NOMO-1 treated with dmso at 0.1 percent for 144 hours (cell line): ENCODE results near the gene CLIC4.
A peak's percentile ranks its signal among the peaks of the same experiment; 100 is the strongest.

Experiments
- DNase-seq: peaks from one replicate; lab custom pipeline; 2025; ENCODE audit not compliant: unreplicated experiment; lab: John Stamatoyannopoulos, UW

CLIC4 gene

DNA sequence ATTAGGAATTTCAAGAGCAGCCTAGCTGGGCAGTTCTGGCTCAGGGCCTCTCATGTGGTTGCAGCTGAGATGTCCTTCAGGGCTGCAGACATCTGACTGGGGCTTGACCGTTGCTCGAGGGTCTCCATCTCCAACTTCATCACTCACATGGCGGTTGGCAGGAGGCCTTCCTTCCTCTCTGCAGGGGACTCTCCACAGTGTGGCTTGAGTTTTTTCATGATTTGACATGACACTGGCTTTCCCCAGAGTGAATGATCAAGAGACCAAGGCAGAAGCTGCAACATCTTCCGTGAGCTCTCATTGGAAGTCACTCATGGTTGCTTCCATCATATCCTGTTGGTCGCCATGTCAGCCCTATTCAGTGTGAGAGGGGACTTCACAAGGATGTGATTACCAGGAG is 110.2 kb downstream of the CLIC4 start:
- DNase-seq, result no peak

DNA sequence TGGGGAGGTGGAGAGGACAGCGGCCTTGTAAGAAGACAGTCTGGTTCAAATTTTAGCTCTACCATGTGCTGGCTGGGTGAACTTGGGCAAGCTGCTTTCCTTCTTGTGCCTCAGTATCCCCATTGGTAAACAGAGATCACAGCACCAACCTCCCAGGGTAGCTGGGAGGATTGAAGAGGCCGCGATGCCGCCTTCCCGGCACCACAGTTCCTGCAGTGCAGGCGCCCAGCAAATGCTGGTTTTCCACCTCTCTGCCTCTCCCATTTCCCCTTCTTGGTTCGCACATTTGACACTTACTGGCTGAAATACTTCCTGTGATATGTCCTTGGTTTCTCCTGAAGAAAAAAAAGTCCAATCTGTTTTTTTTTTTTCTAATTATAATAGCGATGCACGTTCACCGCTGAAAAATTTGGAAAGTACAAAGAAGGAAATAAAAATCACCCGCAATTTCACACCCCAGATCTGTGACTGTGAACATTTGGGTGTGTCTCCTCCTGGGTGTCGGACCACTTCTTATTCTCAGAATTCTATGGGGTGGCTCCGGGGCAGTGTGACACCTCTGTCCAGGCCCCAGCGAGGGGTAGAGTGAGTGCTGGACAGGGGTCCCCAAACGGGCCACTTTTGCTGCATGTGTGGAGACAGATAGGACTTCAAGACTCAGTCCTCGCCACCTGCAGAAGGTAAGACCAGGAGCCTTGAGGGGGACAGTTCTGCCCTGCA is 111.7 kb downstream of the CLIC4 start:
- DNase-seq, result no peak

DNA sequence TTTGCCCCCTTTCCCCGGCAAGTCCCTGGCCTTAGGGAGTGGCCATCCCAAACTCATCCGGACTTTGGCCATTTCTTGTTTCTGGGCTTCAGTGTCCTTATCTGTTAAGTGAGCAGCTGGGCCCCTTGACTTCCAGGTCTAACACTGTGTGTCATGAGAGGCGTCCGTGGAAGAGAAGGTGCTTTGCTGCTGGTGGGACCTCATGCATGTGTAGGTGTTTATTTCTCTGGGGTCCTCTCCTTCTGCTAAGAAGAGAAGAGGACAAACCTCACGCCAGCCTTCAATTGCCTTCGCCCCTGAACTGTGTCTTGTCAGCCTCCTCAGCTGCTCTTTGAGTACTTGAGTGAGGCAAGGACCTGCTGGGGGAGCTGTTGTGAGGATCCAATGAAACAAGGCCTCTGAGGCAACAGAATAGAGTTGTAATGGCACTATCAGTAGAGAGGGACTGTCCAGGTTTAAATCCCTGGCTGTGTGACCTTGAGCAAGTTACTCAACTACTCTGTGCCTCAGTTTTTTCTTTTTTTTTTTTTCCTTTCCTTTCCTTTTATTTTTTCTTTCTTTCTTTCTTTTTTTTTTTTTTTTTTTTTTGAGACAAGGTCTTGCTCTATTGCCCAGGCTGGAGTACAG is 112.4 kb downstream of the CLIC4 start:
- no peak for DNase-seq

DNA sequence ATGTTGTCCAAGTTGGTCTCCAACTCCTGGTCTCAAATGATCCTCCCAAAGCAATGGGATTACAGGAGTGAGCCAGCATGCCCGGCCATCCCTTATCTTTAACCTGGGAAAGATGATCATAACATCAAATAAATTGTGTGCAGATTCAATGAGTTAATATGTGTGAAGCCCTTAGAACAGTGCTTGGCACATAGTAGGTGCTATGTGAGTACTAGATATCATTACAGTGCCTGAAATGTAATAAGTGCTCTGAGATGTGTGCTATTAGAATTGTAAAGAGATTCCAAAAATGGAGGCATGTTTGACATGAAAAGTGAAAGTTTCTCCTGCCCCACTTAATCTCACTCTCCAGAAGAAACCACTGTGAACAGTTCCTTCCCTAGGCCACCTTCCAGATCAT is 113.0 kb downstream of the CLIC4 start:
- DNase-seq, result no peak

DNA sequence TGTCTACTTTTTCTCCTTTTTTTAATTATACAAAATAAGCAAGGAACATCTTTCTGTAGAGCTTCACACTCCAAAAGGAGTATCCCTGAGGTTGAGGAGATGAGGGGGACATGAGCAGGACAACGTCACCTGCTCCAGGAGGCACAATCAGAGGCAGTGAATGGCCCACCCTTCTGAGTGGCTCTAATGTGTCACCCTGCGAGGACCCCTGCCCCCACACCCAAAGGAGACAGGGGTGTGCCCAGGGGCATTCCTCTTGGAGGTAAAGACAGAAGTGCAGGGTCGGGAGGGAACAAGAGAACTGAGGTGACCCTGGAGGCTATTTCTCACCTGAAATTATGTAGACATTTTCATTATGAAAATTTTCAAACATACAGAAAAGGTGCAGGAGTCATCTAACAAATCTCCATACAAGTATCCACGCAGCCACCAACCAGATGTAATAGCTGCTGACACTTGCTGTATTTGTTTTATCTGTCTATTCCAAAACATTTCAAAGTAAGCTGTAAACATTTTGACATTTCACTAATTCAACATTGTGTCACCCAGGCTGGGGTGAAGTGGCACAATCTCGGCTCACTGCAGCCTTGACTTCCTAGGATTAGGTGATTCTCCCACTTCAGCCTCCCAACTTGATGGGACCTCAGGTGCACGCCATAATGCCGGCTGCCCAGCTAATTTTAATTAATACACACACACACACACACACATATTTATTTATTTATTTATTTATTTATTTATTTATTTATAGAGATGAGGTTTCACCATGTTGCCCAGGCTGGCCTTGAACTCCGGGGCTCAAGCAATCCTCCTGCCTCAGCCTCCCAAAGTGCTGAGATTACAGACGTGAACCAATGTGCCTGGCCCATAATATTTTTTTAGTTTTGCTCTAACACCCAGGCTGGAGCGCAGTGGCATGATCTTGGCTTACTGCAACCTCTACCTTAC is 114.1 kb downstream of the CLIC4 start:
- DNase-seq, result no peak

DNA sequence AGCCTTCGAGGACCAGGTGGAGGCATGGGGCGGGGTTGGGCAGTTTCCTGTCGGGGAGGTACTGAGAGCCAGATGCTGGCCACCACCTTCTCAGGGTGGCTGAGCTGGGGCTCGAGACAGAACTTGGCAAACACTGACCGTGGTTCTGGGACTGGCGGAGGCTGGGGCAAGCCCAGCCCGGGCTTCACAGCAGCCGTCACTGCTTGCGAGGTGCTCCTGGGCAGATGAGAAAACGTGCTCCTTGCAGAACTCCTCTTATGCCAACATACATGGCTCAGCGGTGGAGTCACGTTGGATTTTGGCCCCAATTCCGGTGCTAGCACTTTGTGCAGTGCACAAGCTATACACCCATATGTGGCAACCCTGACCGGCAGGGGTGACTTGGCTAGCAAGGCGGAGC is 115.6 kb downstream of the CLIC4 start:
- no peak for DNase-seq

DNA sequence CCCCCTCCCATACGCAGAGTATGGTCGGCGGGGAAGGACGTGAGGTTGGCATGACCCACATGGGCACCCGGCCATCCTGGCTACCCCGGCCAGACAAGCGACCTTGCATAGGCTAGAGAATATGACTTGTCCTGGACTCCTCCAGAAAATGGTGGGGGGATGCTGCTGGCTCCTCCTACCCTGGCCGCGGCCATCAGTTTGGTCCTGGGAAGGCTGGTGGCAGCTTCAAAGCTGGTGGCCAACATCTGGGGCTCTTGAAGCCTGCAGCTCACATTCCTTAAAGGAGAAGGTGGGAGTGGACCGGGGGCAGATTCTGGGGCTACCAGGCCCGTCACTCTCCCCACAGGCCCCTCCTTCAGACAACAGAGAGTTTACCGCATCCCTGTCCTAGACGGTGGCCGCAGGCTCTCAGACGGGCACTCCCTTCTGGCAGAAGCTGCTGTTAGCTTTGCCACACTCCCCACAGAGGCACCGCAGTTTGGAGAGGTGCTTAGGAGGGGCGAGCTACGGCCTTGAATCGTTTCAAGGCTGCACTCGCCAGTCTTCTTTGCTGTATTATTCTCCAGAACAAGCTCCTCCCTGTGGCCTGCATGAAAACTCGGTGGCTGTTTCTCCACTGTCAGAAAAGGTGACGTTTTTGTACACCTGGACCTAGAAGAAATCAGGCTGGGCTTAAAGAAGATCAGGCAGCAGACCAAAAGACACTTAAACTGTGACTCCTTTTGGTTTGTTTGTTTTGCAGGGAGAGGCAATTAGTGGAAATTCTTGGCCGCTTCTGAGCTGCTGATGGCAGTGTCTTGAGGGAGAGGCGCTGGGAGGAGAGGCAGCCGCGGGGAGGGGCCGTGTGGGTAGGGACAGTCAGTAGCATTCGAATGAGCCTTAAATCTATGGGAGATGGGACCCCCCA is 116.8 kb downstream of the CLIC4 start:
- no peak for DNase-seq

DNA sequence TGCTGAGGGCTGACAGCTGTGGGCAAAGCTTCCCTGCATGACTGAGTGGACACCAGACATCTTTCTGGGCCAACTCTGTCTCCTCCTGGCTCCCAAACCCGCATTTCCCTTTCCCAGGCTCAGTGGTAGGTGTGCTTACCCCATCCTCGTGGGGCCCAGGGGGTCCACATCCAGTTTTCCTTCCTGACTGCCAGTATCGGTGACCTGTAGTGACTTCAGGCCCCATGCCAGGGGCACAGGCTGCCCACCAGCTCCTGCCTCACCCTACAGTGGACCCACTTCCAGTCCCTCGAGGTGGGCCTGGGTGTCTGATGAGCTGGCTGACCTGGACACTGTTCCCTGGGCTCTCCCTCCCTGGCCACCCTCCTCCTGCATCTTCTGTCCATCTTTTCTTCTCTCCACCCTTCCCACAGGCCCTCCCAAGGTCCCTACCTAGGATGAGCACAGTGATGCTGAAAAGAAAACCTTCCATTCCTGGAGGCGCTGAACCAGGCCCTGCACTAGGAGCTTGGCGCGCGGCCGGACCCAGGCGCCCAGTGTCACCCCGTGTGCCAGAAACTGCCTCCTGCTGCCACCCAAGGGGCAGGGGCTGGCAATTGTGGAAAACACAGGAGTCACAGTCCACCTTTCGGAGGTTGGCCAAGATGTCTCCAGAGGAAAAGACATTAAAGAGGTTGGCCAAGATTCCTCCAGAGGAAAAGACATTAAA is 117.7 kb downstream of the CLIC4 start:
- DNase-seq, result no peak

DNA sequence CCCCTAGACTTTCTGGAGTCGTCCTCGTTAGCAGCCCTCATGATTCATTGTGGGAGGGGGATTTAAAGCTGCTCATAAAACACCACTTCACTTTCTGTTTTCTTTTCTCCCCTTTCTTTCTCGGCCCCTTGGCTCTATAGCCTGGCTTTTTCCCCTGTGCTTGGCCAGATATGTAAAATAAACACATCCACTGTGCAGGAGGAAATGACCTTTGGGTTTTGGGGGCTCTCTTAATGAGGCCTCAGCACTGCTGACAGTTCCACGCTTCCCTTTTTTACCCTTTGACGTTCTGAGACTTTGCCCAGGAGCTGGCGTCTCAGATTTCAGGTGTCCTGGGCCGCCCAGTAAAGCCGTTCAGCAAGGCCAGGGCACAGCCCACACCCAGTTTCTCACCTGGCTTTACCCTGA is 119.1 kb downstream of the CLIC4 start:
- peak; percentile 72 for DNase-seq

DNA sequence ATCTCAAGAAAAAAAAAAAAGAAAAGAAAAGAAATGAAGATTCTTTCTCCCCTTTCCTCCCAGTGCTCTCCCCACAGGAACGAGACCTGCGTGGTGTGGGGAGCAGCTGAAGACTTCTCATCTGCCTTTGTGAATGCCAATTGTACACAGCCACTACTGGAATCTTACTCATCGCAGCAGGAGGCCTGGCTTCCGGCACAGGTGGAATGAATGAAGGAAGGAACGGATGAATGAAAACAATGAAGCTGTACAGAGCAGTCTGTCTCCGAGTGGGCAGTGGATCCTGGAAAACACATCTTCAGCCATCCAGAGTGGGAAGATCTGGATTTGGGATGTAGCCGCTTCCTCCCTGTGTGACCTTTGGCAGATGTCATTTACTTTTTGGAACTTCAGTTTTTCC is 119.9 kb downstream of the CLIC4 start:
- DNase-seq, result no peak

DNA sequence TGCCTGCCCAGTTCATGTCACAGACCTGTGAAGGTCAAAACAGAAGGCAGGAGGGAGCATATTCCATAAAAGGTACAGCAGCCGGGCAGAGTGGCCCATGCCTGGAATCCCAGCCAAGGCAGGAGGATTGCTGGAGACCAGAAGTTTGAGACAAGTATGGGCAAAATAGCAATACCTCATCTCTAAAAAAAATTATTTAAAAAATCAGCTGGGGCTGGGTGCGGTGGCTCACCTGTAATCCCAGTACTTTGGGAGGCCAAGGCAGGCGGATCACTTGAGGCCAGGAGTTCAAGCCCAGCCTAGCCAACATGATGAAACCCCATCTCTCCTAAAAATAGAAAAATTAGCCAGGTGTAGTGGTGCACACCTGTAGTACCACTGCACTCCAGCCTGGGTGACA is 120.3 kb downstream of the CLIC4 start:
- no peak for DNase-seq

DNA sequence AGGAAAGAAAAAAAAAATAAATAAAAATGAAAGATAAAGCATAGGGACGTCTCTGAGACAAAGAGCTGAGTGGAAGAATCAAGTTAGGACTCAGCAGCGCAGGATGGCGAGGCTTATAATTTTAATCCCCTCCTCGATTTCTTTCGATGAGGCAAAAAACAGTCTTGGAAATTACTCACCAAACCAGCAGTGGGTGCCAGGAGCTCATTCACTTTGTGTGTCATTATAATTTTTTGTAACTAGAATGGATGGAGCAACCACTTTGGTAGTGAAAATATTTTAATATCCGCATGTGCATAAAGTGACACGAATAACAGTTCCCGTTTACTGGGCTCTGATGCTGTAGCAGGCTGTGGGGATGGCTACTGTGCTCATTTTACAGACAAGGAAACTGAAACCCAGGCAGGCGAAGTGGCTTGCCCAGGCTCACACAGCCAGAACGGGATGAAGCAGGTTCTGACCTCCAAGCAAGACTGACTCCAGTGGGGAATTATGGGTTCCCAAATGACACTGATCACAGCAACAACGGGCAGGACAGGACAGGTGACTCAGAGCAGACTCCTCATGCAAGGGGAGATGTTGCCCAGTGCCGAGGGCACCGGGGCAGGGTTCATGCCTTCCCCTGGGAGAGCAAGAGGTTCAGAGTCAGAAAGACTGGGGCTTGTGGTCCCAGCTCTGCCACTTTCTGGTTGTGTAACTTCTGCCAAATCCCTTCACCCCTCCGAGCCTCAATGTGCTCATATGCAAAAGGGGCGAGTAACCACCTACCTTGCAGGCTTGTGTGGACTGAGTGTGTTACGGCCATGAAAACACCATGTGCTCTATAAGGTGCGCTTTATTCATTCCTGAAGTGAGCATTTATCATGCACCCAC is 121.2 kb downstream of the CLIC4 start:
- no peak for DNase-seq

DNA sequence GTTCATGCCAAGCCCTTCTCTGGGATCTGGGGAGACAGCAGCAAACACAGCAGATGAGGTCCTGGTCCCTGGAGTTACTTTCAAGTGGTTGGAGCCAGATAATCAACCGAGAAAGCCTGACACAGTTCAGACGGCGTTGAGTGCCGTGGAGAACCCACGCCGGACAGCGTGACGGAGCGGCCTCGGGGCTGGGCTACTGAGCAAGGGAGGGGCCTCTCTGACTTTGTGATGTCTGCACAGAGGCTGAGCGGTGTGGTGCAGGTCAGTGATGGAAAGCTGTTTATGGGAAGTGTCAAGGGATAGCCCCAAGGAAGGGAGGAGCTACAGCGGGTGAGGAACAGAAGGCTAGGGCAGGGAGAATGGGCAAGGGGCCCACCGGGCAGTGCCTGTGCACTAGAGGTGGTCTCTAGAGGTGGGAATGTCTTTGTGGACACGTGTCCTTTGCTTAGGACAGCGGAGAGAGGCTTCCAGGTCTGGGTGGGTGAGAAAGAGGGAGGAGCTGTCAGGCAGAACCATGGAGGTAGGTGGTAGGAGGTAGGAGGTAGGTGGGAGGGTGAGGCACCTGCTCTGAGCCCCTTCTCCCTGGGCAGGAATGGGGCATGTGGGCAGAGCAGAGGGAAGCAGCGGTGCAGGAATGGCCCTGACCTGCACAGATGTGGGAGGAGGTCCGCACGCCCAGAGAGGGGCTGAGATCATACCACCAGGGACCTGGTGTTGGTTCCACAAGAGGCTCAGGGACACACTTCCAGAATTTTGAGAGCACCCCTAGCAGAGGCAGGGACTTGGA is 122.0 kb downstream of the CLIC4 start:
- DNase-seq, result no peak

DNA sequence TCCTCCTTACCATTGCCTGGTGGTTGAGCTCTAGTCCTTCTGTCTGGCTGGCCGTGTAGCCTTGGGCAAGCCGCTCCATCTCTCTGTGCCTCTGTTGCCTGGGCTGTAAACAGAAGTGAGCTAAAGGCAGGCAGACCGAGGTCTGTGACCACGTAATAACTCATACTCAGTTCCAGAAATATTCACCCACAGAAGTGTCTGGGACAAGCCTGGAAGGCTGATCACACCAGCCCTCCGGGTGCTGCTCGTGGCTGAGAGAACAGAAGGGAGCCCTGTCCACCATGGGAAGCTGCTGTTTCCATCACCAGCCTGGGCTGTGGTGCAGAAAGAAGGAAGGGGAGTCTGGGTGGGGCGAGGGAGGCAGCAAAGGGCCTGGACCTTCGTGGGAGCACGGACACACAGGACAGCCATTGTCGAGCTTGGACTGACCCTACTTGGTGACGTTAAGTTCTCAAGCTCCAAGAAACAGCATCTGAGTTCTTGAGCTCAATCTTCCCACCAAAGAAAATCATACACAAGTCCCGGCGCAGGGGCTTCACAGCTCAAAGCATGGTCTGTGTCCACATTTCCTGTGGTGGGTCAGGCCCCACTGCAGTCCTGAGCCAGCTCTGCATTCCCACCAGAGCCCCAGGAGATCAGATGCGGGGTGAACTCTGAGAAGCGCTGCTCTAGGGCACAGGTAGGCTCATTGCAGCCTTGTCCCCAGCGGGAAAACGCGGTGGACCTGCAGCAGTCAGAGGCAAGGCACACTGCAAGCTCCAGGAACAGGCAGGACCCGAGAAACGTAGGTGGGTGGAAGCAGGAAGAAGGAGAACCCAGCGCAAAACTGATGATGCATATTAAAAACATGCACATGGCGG is 123.0 kb downstream of the CLIC4 start:
- DNase-seq, result no peak

DNA sequence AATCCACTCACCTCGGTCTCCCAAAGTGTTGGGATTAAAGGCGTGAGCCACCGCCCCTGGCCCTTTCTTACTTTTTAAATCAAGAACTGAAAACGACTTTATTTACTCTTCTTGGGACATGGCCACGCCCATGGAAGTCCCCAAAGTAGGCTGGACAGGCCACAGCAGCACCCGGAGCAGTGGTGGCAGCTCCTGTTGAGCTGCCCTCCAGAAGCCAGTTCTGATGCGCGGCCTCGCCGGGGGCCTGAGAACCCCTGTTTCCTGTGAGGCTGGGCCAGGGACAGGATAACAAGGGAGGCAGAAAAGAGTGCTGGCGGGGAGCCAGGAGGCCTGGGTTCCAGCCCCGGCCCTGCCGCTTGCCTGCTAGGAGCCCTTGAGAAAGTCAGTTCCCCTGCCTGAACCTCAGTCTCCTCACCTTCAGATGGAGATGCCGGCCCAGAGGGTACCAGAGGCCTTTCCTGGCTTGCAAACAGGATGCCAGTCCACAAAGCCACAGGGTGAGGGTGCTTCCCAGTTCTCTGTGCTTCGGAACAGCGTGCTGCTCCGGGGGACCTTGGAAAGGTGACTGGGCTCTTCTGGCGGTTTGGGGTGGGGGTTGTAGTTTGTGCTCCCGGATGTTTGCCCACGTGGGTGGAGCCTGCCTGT is 125.4 kb downstream of the CLIC4 start:
- no peak for DNase-seq

DNA sequence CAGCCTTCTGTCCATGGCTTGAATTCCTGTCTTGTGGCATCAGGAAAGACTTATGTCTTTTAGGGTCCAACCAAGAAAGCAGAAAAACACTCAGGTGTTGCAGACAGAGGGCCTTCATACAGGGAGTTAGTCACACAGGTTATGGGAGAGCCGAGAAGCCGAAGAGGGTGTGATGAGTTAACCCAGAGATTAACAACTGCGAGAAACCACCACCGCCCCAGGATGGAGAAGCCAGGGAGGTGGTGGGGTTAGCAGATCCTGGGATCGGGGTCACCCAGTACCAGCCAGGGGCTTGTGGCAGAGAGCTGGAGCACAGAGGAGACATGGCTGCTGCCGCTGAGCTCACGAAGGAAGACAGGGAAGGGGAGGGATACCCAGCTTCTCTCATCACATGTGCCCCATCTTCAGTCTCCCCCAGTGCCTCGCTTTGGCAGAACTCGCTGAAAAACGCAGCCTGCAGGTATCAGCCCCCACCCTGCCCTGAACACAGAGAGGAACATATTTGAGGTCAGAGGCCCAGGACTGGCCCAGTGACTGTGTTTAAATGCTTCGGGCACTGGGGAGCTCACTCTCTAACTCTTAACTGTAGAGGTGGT is 126.2 kb downstream of the CLIC4 start:
- no peak for DNase-seq
